ENCODE results near the gene RNF13. TPM values are rescaled to one million over a fixed set of nuclear protein-coding genes. Genes with fewer than 3 reads are reported as not detected.

The RNF13 gene
- total and polyA plus RNA-seq, 2 donors (not counting 1 experiment from before 2014, with no cell fraction given) = 57.4 to 81.7 TPM

DNA sequence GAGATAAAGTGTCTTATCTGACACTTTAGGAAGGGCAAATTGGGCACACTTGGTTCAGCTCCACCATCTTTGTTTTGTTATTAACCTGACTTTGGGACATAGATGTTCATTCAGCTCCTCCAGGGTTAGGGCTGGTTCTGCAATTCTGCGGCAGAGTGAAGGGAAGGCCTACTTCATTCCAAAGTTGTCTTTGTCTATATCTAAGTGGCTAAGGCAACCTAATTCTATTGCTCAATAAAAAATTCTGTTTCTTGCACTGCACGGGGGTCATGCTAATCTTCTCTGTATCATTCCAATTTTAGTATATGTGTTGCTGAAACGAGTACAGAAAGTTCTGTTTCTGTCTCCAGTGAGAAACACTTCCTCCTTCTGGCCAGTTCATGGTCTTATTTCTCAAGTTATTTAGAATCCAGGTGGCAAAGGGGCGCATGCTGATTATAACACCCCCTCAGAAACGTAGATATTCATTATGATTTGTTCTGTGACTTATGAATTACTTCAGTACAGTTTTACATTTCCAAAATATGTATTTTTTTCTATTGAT, 104.2 kb downstream of the RNF13 start:
- no peak for DNase-seq (ENCODE audit: low read depth in 2 of 2)
- H3K36me3 ChIP-seq (ENCODE audit: control insufficient read depth, insufficient read depth, low read length) = no peaks in the 10 kb centered on the region
- no peaks in the 10 kb centered on the region for H3K27me3 ChIP-seq (ENCODE audit: control insufficient read depth, insufficient read depth, low read length)
- H3K27ac ChIP-seq (ENCODE audit: insufficient read depth, low read length) = no peak overlapping the region
- H3K4me1 ChIP-seq (ENCODE audit: control insufficient read depth, extremely low read depth, insufficient read depth, low read length) = no peaks in the 10 kb centered on the region
- H4K20me1 ChIP-seq (ENCODE audit: control insufficient read depth, extremely low read depth, insufficient read depth, low read length) = no peaks in the 10 kb centered on the region
- H3K4me3 ChIP-seq (replicated peaks in 1 of 4; ENCODE audit: control extremely low read depth in 1 of 4, insufficient read depth in 1 of 4, low read depth in 3 of 4, low read length in 4 of 4) = no peak overlapping the region
- H3K9me3 ChIP-seq (ENCODE audit: control insufficient read depth, insufficient read depth, low read depth, low read length) = no peaks in the 10 kb centered on the region
- no peaks in the 10 kb centered on the region for H3K79me2 ChIP-seq (ENCODE audit: control insufficient read depth, insufficient read depth, low read length)
- H2AFZ ChIP-seq (ENCODE audit: low read length) = no peak overlapping the region
- TF ChIP-seq, protein P1, sequence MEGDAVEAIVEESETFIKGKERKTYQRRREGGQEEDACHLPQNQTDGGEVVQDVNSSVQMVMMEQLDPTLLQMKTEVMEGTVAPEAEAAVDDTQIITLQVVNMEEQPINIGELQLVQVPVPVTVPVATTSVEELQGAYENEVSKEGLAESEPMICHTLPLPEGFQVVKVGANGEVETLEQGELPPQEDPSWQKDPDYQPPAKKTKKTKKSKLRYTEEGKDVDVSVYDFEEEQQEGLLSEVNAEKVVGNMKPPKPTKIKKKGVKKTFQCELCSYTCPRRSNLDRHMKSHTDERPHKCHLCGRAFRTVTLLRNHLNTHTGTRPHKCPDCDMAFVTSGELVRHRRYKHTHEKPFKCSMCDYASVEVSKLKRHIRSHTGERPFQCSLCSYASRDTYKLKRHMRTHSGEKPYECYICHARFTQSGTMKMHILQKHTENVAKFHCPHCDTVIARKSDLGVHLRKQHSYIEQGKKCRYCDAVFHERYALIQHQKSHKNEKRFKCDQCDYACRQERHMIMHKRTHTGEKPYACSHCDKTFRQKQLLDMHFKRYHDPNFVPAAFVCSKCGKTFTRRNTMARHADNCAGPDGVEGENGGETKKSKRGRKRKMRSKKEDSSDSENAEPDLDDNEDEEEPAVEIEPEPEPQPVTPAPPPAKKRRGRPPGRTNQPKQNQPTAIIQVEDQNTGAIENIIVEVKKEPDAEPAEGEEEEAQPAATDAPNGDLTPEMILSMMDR (conservative IDR thresholded peaks at IDR 0.05 in 1 of 2, IDR thresholded peaks at IDR 0.05 in 1 of 2; ENCODE audit: low read depth in 1 of 2, low read length in 2 of 2) = no peak
- no peak for TF ChIP-seq EZH2 (IDR thresholded peaks at IDR 0.05; ENCODE audit: low read length, missing control alignments)
- H3K9ac ChIP-seq (ENCODE audit: insufficient read depth, low read length) = no peak overlapping the region
- no peak overlapping the region for H3K4me2 ChIP-seq (ENCODE audit: extremely low read depth, insufficient read depth, low read length)

GRCh38 chr3:149919509-149919908, 106.5 kb downstream of the RNF13 start:
- Histone ChIP-seq H3K9ac (ENCODE audit: insufficient read depth, low read length) (no peak overlapping the region), H3K9me3 (ENCODE audit: control insufficient read depth, insufficient read depth, low read depth, low read length) (no peaks in the 10 kb centered on the region), H3K27ac (ENCODE audit: insufficient read depth, low read length) (no peak overlapping the region), H4K20me1 (ENCODE audit: control insufficient read depth, extremely low read depth, insufficient read depth, low read length) (no peaks in the 10 kb centered on the region), H3K36me3 (ENCODE audit: control insufficient read depth, insufficient read depth, low read length) (no peaks in the 10 kb centered on the region), H3K79me2 (ENCODE audit: control insufficient read depth, insufficient read depth, low read length) (no peaks in the 10 kb centered on the region), H2AFZ (ENCODE audit: low read length) (no peak overlapping the region), H3K4me2 (ENCODE audit: extremely low read depth, insufficient read depth, low read length) (no peak overlapping the region), H3K4me3 (replicated peaks in 1 of 4; ENCODE audit: control extremely low read depth in 1 of 4, insufficient read depth in 1 of 4, low read depth in 3 of 4, low read length in 4 of 4) (no peak overlapping the region), H3K27me3 (ENCODE audit: control insufficient read depth, insufficient read depth, low read length) (no peaks in the 10 kb centered on the region), H3K4me1 (ENCODE audit: control insufficient read depth, extremely low read depth, insufficient read depth, low read length) (no peaks in the 10 kb centered on the region)
- no peak for TF ChIP-seq EZH2 (IDR thresholded peaks at IDR 0.05; ENCODE audit: low read length, missing control alignments)
- TF ChIP-seq, protein P1 (conservative IDR thresholded peaks at IDR 0.05 in 1 of 2, IDR thresholded peaks at IDR 0.05 in 1 of 2; ENCODE audit: low read depth in 1 of 2, low read length in 2 of 2) = no peak
- no peak for DNase-seq (ENCODE audit: low read depth in 2 of 2)

DNA sequence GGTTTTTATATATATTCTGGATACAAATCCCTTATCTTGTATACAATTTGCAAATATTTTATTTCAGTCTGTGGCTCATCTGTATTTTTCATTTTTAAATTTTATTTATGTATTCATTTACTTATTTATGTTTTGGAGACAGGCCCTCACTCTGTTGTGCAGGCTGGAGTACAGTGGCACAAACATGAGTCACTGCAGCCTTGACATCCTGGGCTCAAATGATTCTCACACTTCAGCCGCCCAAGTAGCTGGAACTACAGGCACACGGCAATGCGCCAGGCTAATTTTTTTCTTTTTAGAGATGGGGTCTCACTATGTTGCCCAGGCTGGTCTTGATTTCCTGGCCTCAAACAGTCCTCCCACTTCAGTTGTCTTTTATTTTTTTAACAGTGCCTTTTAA, 107.1 kb downstream of the RNF13 start:
- H3K36me3 ChIP-seq (ENCODE audit: control insufficient read depth, insufficient read depth, low read length) = no peaks in the 10 kb centered on the region
- no peak for TF ChIP-seq EZH2 (IDR thresholded peaks at IDR 0.05; ENCODE audit: low read length, missing control alignments)
- TF ChIP-seq, protein P1 (conservative IDR thresholded peaks at IDR 0.05 in 1 of 2, IDR thresholded peaks at IDR 0.05 in 1 of 2; ENCODE audit: low read depth in 1 of 2, low read length in 2 of 2) = no peak
- no peak overlapping the region for H2AFZ ChIP-seq (ENCODE audit: low read length)
- no peak for DNase-seq (ENCODE audit: low read depth in 2 of 2)
- no peaks in the 10 kb centered on the region for H3K27me3 ChIP-seq (ENCODE audit: control insufficient read depth, insufficient read depth, low read length)
- H3K9me3 ChIP-seq (ENCODE audit: control insufficient read depth, insufficient read depth, low read depth, low read length) = no peaks in the 10 kb centered on the region
- no peak overlapping the region for H3K4me2 ChIP-seq (ENCODE audit: extremely low read depth, insufficient read depth, low read length)
- no peaks in the 10 kb centered on the region for H4K20me1 ChIP-seq (ENCODE audit: control insufficient read depth, extremely low read depth, insufficient read depth, low read length)
- no peak overlapping the region for H3K27ac ChIP-seq (ENCODE audit: insufficient read depth, low read length)
- H3K4me1 ChIP-seq (ENCODE audit: control insufficient read depth, extremely low read depth, insufficient read depth, low read length) = no peaks in the 10 kb centered on the region
- H3K9ac ChIP-seq (ENCODE audit: insufficient read depth, low read length) = no peak overlapping the region
- no peaks in the 10 kb centered on the region for H3K79me2 ChIP-seq (ENCODE audit: control insufficient read depth, insufficient read depth, low read length)
- no peak overlapping the region for H3K4me3 ChIP-seq (replicated peaks in 1 of 4; ENCODE audit: control extremely low read depth in 1 of 4, insufficient read depth in 1 of 4, low read depth in 3 of 4, low read length in 4 of 4)

Measured in fibroblast of lung (primary cell).